Hepatocyte (in vitro differentiated cells): Measurements from ENCODE around the gene GPER1.

ENCODE experiments used
- EZH2 ChIP-seq: fragments of 200-600 bp; sonication (generic); IDR thresholded peaks from 2 replicates; pipeline ENCODE4 v1.6.1; 2016; ENCODE audit warnings: antibody characterized with exemption, mild to moderate bottlenecking, borderline replicate concordance
- EZH2phosphoT487 ChIP-seq: fragments of 200-600 bp; sonication (generic); IDR thresholded peaks from one replicate; pipeline ENCODE4 v1.6.1; 2018; ENCODE audit warnings: antibody characterized with exemption, mild to moderate bottlenecking, low read depth, moderate library complexity; ENCODE audit not compliant: unreplicated experiment, severe bottlenecking
- TF ChIP-seq, protein P1 (sequence below): fragments of 200-600 bp; sonication (generic); IDR thresholded peaks from 2 replicates; pipeline ENCODE4 v1.5.1; 2016; ENCODE audit warnings: antibody characterized with exemption, mild to moderate bottlenecking; ENCODE audit not compliant: poor library complexity

- no peak for TF ChIP-seq EZH2
- TF ChIP-seq, protein P1, sequence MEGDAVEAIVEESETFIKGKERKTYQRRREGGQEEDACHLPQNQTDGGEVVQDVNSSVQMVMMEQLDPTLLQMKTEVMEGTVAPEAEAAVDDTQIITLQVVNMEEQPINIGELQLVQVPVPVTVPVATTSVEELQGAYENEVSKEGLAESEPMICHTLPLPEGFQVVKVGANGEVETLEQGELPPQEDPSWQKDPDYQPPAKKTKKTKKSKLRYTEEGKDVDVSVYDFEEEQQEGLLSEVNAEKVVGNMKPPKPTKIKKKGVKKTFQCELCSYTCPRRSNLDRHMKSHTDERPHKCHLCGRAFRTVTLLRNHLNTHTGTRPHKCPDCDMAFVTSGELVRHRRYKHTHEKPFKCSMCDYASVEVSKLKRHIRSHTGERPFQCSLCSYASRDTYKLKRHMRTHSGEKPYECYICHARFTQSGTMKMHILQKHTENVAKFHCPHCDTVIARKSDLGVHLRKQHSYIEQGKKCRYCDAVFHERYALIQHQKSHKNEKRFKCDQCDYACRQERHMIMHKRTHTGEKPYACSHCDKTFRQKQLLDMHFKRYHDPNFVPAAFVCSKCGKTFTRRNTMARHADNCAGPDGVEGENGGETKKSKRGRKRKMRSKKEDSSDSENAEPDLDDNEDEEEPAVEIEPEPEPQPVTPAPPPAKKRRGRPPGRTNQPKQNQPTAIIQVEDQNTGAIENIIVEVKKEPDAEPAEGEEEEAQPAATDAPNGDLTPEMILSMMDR: no peak
- TF ChIP-seq EZH2phosphoT487: no peak
These were observed 5.0 kb downstream of the GPER1 start for GRCh38 chr7:1092806-1093501.
